G401 (cell line): Measurements from ENCODE around the gene SLC9A3. TPM values are rescaled to one million over a fixed set of nuclear protein-coding genes. Genes with fewer than 3 reads are reported as not detected.
"Not testable (repeated sequence)": the region's sequence is repeated elsewhere in the genome, so short reads cannot be mapped to it uniquely, and the experiment has no call there.

Source experiments
- DNase-seq: peaks from one replicate; pipeline ENCODE4 v3.0.0-alpha.2; 2015; ENCODE audit warnings: low spot score
- in situ Hi-C: cut with HindIII; loops from 2 replicates; pipeline ENCODE4 v1.10.0; 2016; ENCODE audit warnings: low sequenced_read_pairs, mixed read lengths
- total RNA-seq: library from RNA; depleted of rRNA; stranded (reverse); fragments of >200 nt; shearing (Covaris generic); gene quantifications from 2 replicates; pipeline ENCODE4 v1.2.3, GENCODE V29; 2014

Gene SLC9A3
- total RNA-seq, 1 experiment from 2014 or later: 5.1 TPM

- DNase-seq, in situ Hi-C loops: not testable (repeated sequence)
Observed at GRCh38 chr5:557917-558316, 33.7 kb upstream of the SLC9A3 start.

- in situ Hi-C loops: no loop called here
Observed at GRCh38 chr5:556909-557441, 32.7 kb upstream of the SLC9A3 start.

GRCh38 chr5:555058-555623, 30.9 kb upstream of the SLC9A3 start:
- in situ Hi-C loops: no loop called here
- peak; percentile 11 for DNase-seq

More at GRCh38 chr5:556909-557441, 32.7 kb upstream of the SLC9A3 start:
- DNase-seq: no peak

GRCh38 chr5:554284-554988, 30.2 kb upstream of the SLC9A3 start:
- no peak for DNase-seq
- in situ Hi-C loops: no loop called here

GRCh38 chr5:553874-554273, 29.6 kb upstream of the SLC9A3 start:
- peak; percentile 42 for DNase-seq
- in situ Hi-C loops: no loop called here

GRCh38 chr5:551406-551805, 27.2 kb upstream of the SLC9A3 start:
- in situ Hi-C loops: no loop called here
- DNase-seq: no peak

- in situ Hi-C loops: no loop called here
- no peak for DNase-seq
Observed at GRCh38 chr5:549229-549628, 25.0 kb upstream of the SLC9A3 start.

GRCh38 chr5:548256-548655, 24.0 kb upstream of the SLC9A3 start:
- in situ Hi-C loops: no loop called here
- DNase-seq: no peak

- in situ Hi-C loops: no loop called here
- no peak for DNase-seq
Observed at GRCh38 chr5:547086-547924, 23.1 kb upstream of the SLC9A3 start.

- no peak for DNase-seq
- in situ Hi-C loops: no loop called here
Observed at GRCh38 chr5:546376-546908, 22.2 kb upstream of the SLC9A3 start.

GRCh38 chr5:545641-546375, 21.6 kb upstream of the SLC9A3 start:
- in situ Hi-C loops: no loop called here
- DNase-seq: no peak

GRCh38 chr5:544675-545355, 20.6 kb upstream of the SLC9A3 start:
- DNase-seq: no peak
- in situ Hi-C loops: no loop called here

- in situ Hi-C loops: no loop called here
- DNase-seq: no peak
Observed at GRCh38 chr5:543755-544674, 19.8 kb upstream of the SLC9A3 start.

- in situ Hi-C loops: no loop called here
- no peak for DNase-seq
Observed at GRCh38 chr5:543351-543750, 19.1 kb upstream of the SLC9A3 start.

GRCh38 chr5:542319-543311, 18.4 kb upstream of the SLC9A3 start:
- in situ Hi-C loops: no loop called here
- no peak for DNase-seq

- DNase-seq: no peak
- in situ Hi-C loops: no loop called here
Observed at GRCh38 chr5:541539-542318, 17.5 kb upstream of the SLC9A3 start.
